ENCODE results near the gene EHD4. TPM values are rescaled to one million over a fixed set of nuclear protein-coding genes. Genes with fewer than 3 reads are reported as not detected.

The EHD4 gene
- total RNA-seq (2014; rRNA removed; shearing (Covaris generic)): 35.3 and 43.4 TPM in 2 replicates

DNA sequence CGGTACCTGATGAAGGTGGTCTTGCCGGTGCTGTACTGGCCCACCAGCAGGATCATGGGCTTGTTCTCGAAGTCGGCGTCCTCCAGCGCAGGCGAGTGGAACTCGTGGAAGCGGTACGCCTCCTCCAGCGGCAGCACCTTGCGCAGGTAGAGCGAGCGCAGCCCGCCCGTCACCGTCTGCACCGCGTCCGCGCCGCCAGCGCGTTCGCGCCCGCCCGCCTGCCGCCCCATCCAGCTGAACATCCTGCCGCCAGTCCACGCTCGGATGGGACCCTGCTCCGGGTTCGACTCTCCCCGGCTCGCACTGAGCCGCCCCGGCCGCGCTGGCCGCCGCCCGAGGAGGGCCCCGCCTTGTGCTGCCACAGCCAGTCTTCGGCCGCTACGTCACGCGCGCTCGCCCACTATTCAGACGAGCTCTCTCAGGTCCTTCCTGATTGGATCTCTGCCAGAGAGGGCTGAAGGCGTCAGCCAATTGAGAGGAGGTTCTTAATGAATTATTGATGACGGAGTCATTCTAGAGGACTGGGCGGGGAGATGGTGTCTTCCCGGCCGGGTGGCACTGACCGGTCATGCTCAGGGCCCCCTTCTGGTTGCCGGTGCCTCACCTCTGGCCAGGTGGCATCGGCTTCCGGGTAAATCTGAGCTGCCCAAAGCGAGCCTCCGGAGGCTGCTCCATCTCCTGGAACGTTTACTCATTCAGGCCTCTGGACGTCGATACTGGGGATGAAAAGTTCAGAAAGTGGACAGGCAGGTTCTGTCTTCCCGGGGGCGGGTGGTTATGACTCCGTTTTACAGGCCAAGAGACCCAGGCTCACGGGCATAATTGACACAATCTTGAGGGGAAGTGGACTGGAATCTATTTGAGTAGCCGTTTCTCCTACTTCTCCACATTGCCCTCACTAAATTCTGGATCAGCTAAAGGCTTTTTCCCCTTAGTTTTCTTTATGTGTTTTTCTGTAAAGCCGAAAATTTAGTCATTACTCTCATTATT is at the start of gene EHD4:
TSS of gene EHD4 (minus strand) at position 305 of the 990 bp plus-strand sequence. CDS start at position 242, 63 bp downstream.
- DNase-seq (ENCODE audit: low read depth): peak; percentile 100

DNA sequence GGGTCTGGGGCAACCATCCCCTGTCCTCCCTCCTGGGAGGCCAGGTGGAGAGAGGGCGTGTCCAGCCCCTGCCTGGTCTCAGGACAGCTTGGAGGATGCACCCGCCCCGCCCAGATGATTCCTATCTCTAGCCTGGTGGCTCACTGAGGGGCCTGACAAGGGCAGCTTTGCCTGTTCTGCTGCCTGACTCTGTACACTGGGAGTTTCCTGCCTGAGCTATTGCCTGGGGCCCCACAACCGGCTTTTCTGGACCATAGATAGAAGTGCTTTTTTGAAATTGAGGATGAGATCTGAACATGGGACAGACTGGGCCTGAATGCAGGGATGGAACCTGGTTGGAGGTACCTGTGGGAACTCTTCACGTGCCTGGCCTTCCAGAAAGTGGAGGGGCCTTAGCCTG is 49.2 kb upstream of the EHD4 start:
- DNase-seq (ENCODE audit: low read depth): no peak

DNA sequence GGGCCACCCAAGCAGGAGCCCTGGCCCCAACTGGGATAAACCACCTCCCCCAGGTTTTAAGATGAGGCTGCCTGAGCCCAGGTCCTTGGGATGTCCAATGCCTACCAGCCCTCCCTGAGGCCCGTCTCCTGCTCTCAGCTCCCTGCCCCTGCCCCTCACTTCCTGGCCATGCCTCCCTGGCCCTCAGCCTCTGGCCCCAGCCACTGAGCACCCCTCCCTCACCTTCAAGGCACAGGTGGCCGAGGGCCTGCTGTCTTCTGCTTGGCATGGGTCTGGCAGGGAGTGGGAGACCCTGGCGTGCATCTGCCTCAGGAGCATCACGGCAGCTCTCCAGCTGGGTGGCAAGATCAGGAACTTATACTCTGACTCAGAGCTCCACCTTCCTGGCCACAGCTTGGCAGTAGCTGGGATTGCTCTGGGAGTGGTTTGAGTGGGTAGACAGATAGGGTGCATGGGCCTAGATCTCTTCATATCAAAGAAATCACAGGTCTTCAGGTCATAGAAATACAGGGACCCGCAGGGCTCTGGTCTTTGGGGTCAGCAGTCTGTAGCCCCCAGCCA is 48.4 kb upstream of the EHD4 start, which contains the start of gene PLA2G4E:
TSS of gene PLA2G4E (minus strand) at position 330 of the 561 bp plus-strand sequence. CDS start at position 318, 12 bp downstream.
- DNase-seq (ENCODE audit: low read depth): peak; percentile 25

DNA sequence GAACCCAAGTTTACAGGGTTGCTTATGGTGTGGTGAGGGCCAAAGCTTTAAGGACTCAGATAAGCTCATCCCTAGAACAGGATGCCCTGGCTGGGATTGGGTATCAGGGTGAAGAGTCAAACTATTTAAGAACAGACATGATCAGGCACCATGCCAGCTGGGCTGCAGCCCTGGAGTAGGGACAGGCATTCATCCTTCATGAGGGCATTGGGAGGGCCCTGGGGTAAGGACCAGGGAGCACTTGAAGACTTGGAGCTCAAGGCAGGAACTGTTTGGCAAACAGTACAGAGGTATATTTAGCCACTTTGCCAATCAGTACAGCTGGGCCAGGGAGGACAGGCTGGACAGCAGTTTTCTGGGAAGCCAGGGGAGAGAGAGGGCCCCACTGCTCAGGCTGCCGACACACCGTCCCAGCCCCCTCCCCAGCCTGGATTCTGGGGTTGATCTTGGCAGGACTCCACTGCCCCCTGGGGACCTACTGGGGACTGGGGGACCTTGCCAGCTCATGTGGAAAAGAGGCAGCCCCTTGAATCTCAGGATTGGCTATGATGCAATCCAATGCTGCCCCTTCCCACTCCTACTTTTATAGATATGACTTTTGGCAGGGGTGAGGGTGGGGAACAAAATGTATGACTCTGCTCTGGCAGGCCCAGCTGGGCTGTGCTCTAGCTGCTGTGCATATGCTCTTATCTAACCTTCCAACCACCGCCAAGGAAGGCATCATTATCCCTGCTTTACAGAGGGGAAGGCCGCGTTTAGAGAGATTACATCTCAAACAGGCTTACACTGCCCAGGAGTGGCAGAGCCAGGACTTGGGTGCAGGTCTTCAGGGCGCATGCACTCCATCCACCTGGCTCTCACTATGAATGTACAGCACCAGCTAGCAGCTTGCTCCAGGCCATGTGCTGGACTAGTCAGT is 46.2 kb upstream of the EHD4 start:
- DNase-seq (ENCODE audit: low read depth): no peak

DNA sequence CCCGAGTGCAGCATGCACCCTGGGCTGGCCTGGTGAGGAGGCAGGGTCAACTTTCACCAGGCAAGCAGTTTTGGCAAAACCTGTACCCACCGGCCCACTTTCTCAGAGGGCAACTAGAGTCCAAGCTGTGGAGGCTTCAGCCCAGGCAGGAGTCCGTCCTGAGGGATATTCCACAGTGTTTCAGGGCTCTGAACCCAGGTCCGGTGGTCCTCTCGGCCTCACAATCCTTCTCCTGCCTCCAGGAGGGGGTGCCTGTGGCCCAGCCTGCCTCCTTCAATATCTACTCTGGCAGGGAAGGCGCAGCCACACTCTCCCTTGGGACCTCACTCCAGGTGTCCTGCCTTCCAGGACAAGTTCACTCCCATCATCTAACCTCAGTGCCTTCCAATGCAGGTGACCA is 44.6 kb upstream of the EHD4 start:
- no peak for DNase-seq (ENCODE audit: low read depth)

DNA sequence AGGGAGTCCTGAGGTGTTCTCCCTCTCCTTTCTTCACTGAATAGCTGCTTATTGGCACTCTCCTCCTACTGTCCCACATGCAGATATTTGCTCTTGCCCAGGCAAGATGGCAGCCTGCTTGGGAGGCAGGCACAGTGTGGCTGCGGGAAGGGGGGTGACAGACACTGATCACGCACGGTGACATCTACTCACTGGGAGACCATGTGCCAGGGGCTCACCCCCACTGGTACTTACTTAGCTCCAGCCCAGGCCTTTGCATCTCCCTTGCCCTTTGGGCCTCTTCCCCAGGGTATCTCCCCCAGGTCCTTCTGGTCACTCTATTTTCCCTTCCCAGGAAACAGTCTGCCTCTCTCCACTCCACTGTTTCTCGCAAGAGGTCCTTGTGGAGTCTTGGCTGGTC is 42.0 kb upstream of the EHD4 start:
- DNase-seq (ENCODE audit: low read depth): no peak

DNA sequence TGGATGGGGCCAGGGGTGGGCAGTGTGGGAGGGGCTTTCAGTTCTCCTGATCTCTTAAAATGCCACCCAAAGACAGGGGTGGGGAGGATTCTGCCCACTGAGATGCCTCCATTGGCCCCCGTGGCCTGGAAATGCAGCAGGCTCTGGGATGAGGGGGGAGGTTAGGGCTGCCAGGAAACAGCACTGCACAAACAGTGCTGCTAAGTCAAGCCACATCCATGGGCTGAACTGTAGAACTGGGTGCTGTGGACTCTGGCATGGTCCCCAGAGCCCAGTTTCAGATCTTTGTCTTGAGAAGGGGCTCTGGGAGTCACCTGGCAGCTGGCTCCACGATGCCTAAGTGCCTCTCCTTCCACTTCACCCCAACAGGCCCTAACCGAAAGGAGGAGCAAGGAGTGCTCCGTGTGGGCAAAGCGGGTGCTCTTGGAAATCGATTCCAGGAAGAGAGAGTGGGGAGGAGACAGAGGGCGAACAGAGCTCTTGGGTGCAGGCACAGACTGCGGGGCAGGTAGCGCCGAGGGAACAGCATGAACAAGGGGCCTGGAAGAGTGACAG is 40.6 kb upstream of the EHD4 start:
- DNase-seq (ENCODE audit: low read depth): no peak

DNA sequence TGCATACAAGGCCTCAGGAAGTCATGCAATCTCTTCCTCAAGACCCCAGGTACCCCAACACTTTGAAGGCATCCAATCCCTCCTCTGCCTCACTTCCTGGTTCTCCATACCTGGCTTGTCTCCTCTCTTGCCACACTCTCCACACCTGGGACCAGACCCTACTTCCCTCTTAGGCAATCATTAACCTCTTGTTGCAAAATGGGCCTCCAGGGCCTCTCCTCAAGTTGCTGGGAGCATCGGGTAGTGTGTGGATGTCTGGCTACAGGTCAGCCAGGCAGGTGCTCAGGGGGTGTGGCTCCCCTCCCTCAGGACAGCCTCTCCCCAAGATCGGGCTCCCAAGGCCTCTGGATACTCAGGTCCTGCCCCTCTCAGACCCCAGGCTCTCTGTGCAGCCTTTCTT is 39.9 kb upstream of the EHD4 start:
- no peak for DNase-seq (ENCODE audit: low read depth)

DNA sequence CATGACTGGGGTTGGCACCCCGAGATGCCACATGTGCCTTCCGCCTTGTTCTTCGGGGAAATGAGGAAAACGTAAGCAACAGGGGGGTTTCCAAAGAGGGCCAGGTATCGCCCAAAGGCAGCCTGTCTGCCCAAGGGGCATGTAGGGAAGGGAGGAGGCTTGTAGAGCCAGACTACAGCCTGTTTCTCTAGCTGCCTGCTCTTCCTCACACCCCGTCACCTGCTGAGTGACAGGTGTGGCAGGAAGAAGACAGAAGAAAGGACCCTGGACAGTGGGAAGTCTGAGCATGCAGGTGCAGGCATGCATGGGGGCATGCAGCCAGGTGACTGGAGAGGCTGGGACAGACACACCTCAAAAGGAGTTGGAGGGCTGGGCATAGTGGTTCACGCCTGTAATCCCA is 38.7 kb upstream of the EHD4 start:
- DNase-seq (ENCODE audit: low read depth): no peak

DNA sequence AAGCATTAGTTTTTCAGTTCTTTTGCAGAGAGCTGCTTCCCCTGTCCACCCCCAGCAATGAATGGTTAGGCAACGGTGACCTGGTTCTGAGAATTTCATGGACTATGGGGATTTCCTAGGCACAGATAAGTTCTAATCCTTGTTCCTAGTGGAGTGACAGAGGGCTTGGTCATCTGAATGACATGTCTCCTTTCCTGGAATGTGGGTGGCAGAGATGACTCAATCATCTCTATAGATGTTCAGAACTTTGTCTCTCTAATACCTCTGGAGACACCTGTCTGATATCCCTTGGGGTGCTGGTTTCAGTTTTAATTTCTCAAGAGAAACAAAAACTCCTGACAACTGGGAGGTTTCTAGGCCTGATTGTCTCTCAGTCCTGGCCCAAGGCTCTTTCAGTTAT is 38.1 kb upstream of the EHD4 start:
- DNase-seq (ENCODE audit: low read depth): peak; percentile 7

DNA sequence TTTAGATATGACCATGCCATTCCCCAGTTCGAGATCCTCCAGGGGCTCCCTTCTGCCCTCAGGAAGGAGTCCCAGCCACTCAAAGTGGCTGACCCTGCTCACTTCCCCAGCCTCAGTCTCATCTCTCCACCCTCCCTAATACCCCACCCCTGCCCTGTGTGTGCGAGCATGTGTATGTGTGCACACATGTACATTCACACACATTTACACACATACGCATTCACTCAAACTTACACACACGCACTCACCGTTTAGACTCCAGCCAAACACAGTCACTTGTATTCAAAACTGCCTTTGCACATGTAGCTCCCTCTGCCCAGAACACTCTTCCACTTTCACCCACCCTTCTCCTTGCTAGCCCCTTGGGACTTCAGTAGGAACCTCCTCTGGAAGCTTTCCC is 37.1 kb upstream of the EHD4 start:
- no peak for DNase-seq (ENCODE audit: low read depth)

DNA sequence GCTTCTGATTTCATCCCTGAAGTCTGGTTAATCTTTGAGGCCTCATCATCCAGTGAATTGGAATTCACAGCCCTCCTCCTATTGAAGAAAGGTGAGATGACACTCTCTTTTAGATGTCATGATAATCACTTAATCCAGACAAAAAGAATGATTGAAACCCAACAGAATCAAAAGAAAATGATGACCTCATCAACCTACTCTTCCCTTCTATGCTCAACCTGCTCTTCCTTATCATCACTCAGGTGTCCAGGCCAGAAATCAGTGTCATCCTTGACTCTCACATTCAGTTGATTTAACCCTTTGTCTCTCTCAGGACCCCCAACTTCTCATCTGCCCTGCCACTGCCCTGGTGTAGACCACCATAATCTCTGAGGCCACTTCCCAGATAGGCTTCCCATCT is 36.7 kb upstream of the EHD4 start:
- no peak for DNase-seq (ENCODE audit: low read depth)

DNA sequence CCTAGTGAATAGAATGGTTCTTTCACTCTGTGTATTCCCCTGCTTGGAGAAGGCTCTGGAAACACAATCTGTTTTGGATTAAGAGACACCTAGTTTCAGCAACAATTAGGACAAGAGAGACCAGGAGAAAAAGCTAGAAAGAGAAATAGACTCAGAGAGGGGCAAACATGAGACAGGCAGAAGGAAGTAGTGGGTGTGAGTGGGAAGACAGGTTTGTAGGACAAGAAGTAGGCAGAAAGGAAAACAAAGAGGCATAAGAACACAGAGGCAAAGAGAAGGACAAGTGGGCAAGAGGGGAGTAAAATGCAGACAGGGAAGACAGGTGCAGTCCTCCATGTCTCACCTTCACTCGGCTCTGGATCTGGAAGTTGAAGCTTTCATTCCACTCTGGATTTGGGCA is 35.0 kb upstream of the EHD4 start:
- no peak for DNase-seq (ENCODE audit: low read depth)

DNA sequence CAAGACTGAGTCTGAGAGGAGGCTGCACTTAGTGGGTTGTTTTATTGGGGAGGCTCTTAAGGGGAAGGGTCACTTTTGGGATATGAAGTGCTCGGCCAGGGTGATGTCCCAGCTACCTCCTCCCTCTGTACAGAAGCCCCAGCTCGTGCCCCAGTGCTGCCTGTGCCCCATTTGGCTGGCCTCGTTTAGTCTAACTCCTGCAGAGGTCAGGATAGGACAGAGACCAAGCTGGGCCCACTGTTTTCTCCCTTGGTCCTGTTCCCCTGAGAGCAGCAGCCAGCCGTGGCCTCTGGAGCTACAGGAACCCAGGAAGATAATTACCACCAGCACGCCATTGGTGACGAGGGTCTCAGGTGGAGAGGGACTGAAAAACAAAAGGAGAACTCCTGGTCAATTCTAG is 30.0 kb upstream of the EHD4 start:
- no peak for DNase-seq (ENCODE audit: low read depth)

DNA sequence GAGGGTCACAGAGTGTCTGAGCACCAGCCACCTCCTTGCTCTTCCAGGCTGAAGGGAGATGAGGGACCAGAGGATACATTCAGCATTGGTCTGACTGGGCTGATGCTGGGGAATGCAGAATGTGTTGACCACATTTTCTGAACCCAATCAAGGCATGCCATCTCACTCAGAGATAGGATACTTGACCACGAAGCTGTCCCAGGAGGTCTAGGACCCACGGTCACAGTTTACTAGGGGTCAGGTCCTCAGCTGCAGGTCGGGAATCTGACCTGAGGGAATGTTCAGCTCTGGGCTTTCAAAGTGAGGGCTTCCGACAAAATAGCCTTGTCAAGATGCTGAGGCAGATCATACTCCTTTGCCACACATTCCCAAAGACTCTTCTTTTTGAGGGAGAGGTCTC is 28.9 kb upstream of the EHD4 start:
- DNase-seq (ENCODE audit: low read depth): no peak

DNA sequence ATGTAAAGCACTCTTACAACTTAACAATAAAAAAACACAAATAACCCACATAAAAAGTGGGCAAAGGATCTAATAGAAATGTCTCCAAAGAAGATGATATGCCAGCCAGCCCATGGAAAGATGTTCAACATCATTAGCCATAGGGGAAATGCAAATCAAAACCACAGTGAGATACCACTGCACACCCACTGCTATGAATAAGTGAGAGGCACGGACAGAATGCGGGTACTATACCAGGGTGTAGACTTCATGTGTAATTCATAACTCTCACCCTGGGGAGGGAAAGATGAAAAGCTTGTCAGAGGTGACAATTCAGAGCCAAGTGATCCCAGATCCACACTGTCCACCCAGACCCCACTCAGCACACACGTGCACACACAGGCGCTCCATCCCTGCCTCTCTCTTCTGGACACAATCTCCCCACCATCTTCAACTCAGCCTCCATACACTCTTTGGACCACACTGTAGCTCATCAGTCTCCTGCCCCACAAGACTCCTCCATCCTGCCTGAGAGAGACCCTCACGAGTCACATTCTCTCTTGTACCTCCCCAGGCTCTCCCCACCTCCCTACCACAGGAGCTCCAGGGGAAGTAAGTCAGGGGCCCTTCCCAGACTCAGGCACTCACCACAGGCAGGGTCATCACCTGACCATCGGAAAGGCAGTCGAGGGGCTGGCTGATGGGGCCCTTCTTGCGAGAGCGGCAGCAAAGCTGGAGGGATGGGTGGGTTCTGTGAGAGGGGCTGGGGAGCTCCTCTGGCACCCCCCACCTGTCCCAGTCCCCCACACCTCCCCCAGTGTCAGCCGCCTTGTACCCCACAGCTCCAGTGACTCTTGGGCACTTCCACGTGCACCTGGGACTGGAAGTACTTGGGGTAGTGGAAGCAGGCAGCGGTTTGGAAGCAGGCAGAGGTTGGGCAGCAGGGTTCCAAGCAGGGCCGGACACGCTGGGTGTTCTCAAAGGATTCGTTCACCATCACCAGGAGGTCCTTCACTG is 27.2 kb upstream of the EHD4 start:
- no peak for DNase-seq (ENCODE audit: low read depth)

DNA sequence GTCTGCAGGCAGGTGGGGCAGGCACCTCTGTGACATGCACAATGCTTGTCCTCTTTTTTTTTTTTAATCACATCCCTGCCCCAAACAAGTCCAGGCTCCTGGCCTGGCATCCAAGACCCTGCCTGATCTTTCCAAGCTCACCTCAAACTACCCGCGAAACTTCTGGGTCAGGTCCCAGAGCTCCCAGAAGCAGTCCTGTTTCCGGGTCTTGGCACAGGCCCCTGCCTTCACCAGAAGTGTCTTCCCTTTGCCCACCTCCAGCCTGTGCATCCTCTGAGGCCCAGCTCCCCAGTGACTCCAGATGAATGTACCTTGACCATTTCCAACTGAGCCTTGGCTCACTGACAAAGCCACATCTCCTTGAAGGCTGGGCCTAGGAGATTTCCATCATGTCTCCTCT is 25.5 kb upstream of the EHD4 start:
- DNase-seq (ENCODE audit: low read depth): no peak

DNA sequence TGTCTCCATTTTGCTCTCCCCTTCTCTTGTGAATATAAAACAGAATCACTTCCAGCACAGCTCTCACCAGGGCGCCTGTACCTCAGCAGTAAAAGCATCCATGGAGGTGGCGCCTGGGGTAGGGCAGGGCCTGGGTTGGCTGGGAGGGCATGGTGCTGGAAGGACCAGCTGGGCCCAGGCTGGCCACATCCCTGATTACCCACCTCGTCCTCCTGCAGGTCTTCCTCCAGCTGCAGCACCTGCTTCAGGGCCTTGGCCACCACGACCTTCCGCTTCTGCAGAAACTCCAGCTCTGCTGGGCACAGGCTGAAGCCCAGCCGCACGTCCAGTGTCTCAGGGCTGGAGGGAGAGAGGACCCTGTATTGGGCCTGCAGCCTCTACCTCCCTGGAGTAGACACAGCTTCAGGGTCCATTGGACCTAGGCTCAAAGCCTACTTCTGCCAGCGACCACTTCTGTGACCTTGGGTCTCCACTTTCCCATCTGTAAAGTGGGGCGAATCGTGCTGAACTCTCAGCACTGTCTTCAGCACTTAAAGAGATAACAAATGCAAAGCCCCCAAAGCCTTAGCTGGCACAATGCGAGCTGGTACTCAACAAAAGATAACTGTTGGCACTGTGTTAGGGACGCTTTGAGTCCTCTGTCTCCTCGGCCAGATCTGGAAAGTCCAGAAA is 24.7 kb upstream of the EHD4 start:
- DNase-seq (ENCODE audit: low read depth): no peak

DNA sequence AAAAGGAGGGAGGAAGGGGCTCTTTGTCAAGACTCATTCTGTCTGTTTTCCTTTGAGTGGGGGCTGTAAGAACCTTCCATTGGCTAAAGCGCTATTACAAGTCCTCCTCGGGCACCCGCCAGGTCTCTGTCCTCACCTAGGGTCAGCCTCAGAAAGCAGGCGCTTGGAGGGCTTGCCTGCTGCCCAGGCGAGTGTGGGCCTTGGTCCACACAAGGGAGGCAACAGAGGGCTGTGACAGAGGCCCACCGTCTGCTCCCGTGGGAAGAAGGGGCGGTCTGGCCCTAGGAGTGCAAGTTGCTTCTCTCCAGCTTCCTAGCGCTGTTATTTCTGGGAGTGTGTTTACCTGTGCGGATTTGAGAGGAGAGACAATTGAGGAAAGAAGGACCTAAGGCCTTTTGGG is 24.0 kb upstream of the EHD4 start:
- no peak for DNase-seq (ENCODE audit: low read depth)

DNA sequence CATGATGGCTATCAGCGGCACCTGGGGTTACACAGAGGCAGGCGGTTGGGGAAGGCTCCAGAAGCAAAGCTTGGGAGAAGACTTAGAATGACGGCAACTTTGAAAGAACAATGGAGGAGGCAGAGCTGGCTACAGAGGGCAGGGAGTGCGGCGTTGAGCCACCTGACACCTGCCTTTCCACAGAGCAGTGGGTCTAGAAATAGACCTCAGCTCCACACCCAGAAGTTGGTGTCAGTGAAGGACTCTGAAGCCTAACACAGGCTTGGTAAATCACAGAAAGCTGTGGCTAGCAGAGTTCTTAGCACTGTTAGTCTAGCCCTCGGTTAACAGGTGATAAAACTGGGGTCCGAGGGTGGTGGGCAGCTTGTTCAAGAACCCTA is 23.1 kb upstream of the EHD4 start:
- DNase-seq (ENCODE audit: low read depth): no peak

All from RPMI7951 (cell line).